Heart left ventricle (tissue), 16 donors: ENCODE results near the gene DDX39B. TPM values are rescaled to one million over a fixed set of nuclear protein-coding genes. Genes with fewer than 3 reads are reported as not detected.

ENCODE experiments used
- ATAC-seq, 4 donors: fragments of 200-7000 bp; cut with Tn5 transposase; one replicate each; pipeline ENCODE4 v1.9.1; 2020 to 2022; ENCODE audit warnings: moderate library complexity in 4 of 4, mild to moderate bottlenecking in 3 of 4, moderate number of reproducible peaks in 1 of 4
- DNase-seq, 5 donors: peaks; one replicate each; pipeline ENCODE4 v3.0.0-alpha.2; 2020
- H3K27ac ChIP-seq, 12 donors: fragments of 200-600 bp; sonication (generic) in 4 of 12; one replicate each; pipeline versions ENCODE4 v1.5.0 to v1.8.0; 2016 to 2022; ENCODE audit warnings: mild to moderate bottlenecking in 2 of 12
- H3K27me3 ChIP-seq, 9 donors: fragments of 200-600 bp; sonication (generic) in 2 of 9; one replicate each; pipeline versions ENCODE4 v1.5.1 to v1.8.0; 2016 to 2022; ENCODE audit warnings: mild to moderate bottlenecking in 3 of 9
- H3K36me3 ChIP-seq, 9 donors: fragments of 200-600 bp; sonication (generic) in 2 of 9; one replicate each; pipeline versions ENCODE4 v1.5.0 to v1.8.0; 2018 to 2022; ENCODE audit warnings: mild to moderate bottlenecking in 2 of 9
- H3K4me1 ChIP-seq, 12 donors: fragments of 200-600 bp; sonication (generic) in 4 of 12; one replicate each; pipeline versions ENCODE4 v1.5.0 to v1.8.0; 2016 to 2022; ENCODE audit warnings: mild to moderate bottlenecking in 3 of 12
- H3K4me3 ChIP-seq, 12 donors: fragments of 200-600 bp; sonication (generic) in 4 of 12; one replicate each; pipeline versions ENCODE4 v1.5.0 to v1.8.0; 2017 to 2022; ENCODE audit warnings: mild to moderate bottlenecking in 9 of 12, moderate library complexity in 4 of 12
- H3K9me3 ChIP-seq, 12 donors: fragments of 200-600 bp; sonication (generic) in 4 of 12; one replicate each; pipeline versions ENCODE4 v1.5.0 to v1.8.0; 2016 to 2022; ENCODE audit warnings: mild to moderate bottlenecking in 1 of 12
- POLR2A ChIP-seq, 2 donors: fragments of 450-650 bp; IDR thresholded peaks; one replicate each; pipeline ENCODE4 v1.6.1; 2017; ENCODE audit warnings: antibody characterized with exemption in 2 of 2, mild to moderate bottlenecking in 2 of 2, moderate library complexity in 2 of 2
- WGBS, 4 donors: extraction: QIAGEN DNeasy Blood & Tissue Kit in 2 of 4; methylation state at CpG; one replicate each; pipeline versions ENCODE4 v1.1.5 to v1.1.7; 2013 to 2018; 5-methylcytosine and 5-hydroxymethylcytosine counted together
- intact Hi-C, 10 donors: fragments of 100-400 bp; cut with DNase I; formaldehyde crosslinking; loops; one replicate each; pipeline versions ENCODE4 v1.11.1 to v1.14.2; 2022
- polyA plus RNA-seq, 2 donors: library from polyadenylated mRNA; stranded (reverse); fragments of 200-250 nt; gene quantifications; one replicate each; pipeline ENCODE4 v1.2.3, GENCODE V29; 2013
- total RNA-seq, 9 donors: library from RNA; depleted of rRNA in 2 of 9; stranded (reverse); fragments of >200 nt in 2 of 9; fragmentation: NEBNext Ultra II Directional in 3 of 9; extraction: Animal tissue kit (Norgen Biotek cat#: 25700) in 3 of 9; gene quantifications; one replicate each; pipeline versions ENCODE4 v1.1.0 to v1.2.4, GENCODE V29; 2016 to 2023
- TF ChIP-seq, protein P1 (sequence below), 12 donors: fragments of 200-600 bp; sonication (generic) in 4 of 12; IDR thresholded peaks; one replicate each; pipeline versions ENCODE4 v1.5.0 to v1.8.0; 2018 to 2022; ENCODE audit warnings: antibody characterized with exemption in 12 of 12, mild to moderate bottlenecking in 5 of 12
- donor health status: ischemic (EF 13 %, LVEDD 7.1; RV severe dilation, severe dysfunction).
- donor health status: healthy with polysubstance abuse.
- donor health status: DM: no; HTN: yes; CAD: no.
- donor health status: DM: no; HTN: no; CAD: no.
- donor health status: ischemic (EF 25% LVEDD 6.9; RV normal size, moderate dysfunction).
- donor health status: ischemic (EF 25% LVEDD 5.7; RV mildly dilated, moderate dysfunction).
- donor health status: healthy.
- donor health status: DM: yes; HTN: yes; CAD: no.
- donor health status: ischemic (EF 35%, LVEDD 5.7; RV mildly dilated, moderate dysfunction).
- donor health status: nonischemic (EF 11% LVEDD 7.7; RV severe dilation, severe dysfunction).
- donor health status: DM: yes; HTN: yes; CAD: no.
- donor health status: PGD.
- donor health status: ischemic (EF 29% LVEDD 5.4; RV normal size, mild dysfunction).
- donor health status: nonischemic (EF 23%, LVEDD 6.1; RV moderate dilation, normal function).

The DDX39B gene
- total and polyA plus RNA-seq, 11 donors = 122 to 209 (median 164) TPM

DNA sequence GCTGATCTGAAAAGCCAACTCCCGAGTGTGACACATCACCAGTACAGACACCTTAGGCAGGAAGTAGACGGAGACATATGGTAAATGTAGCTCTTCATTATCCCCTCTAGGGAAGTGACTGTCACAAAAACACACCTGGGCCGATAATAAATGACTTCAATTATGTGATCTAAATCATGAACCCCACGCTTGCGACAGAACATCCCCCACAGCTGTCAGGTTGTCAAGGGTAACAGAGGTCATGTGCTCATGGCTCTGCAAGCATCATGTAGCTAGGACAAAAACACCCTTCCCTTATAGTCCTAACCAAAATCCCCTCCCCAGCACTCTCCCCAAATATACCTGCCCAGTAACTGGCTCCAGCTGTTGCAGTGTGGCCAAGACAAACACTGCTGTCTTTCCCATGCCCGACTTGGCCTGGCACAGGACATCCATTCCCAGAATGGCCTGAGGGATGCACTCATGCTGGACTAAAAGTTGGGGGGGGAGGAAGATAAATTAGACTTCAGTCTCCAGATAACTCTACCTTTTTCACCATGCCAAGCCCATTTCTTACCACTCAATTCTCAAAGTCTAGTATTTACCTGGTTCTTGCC lies 2.9 kb downstream of the DDX39B start:
- intact Hi-C loops = loop anchor here in 1 of 10 donors (5.0 kb wide), 1 partner anchor 42 kb away; the partner anchor contains the start of gene MICB
- ATAC-seq (no peak), DNase-seq (no peak)
- Histone ChIP-seq H3K4me3 (peak overlapping the region in 5 of 12 donors; percentile 61 to 92 (median 77)), H3K4me1 (peaks cover 3 to 49% (median 32%) of the 10 kb centered on the region in 12 donors), H3K36me3 (peaks cover 2 to 67% (median 65%) of the 10 kb centered on the region in 9 donors), H3K27ac (peak overlapping the region in 2 of 12 donors; percentile 27 to 46), H3K27me3 (no peaks in the 10 kb centered on the region), H3K9me3 (no peaks in the 10 kb centered on the region)
- no peak for TF ChIP-seq POLR2A (IDR thresholded peaks at IDR 0.05)
- TF ChIP-seq, protein P1, sequence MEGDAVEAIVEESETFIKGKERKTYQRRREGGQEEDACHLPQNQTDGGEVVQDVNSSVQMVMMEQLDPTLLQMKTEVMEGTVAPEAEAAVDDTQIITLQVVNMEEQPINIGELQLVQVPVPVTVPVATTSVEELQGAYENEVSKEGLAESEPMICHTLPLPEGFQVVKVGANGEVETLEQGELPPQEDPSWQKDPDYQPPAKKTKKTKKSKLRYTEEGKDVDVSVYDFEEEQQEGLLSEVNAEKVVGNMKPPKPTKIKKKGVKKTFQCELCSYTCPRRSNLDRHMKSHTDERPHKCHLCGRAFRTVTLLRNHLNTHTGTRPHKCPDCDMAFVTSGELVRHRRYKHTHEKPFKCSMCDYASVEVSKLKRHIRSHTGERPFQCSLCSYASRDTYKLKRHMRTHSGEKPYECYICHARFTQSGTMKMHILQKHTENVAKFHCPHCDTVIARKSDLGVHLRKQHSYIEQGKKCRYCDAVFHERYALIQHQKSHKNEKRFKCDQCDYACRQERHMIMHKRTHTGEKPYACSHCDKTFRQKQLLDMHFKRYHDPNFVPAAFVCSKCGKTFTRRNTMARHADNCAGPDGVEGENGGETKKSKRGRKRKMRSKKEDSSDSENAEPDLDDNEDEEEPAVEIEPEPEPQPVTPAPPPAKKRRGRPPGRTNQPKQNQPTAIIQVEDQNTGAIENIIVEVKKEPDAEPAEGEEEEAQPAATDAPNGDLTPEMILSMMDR (IDR thresholded peaks at IDR 0.05) = no peak
- 51 to 56% (median 54%) methylated on average over 6 of the region's 6 CpGs for WGBS, 4 donors

DNA sequence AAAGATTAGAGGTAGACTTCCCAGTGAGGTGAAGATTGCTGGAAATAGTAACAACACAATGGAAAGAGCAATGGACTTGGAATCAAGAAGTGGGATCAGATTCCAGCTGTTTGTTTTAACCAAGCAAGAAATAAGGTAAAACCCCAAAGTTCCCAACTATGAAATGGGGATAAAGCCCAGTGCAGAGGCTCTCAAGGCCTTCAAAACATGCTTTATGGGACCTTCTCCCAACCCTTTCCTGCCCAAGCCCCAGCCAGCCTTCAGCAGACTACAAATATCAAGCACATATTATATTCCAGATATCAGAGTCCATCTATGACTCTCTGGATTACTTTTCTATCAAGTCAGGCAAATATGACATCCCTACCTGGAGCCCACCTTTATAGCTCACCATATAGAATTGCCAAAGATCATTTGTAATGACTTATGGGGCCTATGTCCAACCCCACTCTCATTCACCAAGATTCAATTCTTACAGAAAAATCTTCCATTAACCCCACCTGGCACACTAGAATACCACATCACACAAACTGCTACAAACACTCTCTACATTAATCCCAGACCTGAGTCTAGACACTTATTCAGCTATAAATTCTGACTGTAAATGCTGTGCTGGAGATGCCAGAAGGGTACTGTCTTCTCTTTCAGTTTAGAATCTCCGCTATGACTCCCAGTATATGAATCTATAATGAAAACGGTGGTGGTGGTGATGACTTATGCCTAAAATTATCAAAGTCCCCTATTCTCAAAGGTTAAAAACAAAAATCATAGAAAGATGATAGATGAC lies 6.1 kb downstream of the DDX39B start:
- no peak overlapping the region for H3K4me3 ChIP-seq
- DNase-seq (no peak), ATAC-seq (no peak)
- WGBS, 4 donors = 29 to 66% (median 36%) methylated on average over 2 of the region's 2 CpGs
- H3K9me3 ChIP-seq = no peaks in the 10 kb centered on the region
- H3K27ac ChIP-seq = no peak overlapping the region
- intact Hi-C loops = loop anchor here in 1 of 10 donors (5.0 kb wide), 1 partner anchor 38 kb away; the partner anchor contains the start of gene MICB
- no peaks in the 10 kb centered on the region for H3K27me3 ChIP-seq
- H3K36me3 ChIP-seq = peaks cover 2 to 99% (median 97%) of the 10 kb centered on the region in 9 donors
- peaks cover 3 to 36% (median 26%) of the 10 kb centered on the region in 12 donors for H3K4me1 ChIP-seq
- TF ChIP-seq, protein P1 (IDR thresholded peaks at IDR 0.05) = no peak
- no peak for TF ChIP-seq POLR2A (IDR thresholded peaks at IDR 0.05)

DNA sequence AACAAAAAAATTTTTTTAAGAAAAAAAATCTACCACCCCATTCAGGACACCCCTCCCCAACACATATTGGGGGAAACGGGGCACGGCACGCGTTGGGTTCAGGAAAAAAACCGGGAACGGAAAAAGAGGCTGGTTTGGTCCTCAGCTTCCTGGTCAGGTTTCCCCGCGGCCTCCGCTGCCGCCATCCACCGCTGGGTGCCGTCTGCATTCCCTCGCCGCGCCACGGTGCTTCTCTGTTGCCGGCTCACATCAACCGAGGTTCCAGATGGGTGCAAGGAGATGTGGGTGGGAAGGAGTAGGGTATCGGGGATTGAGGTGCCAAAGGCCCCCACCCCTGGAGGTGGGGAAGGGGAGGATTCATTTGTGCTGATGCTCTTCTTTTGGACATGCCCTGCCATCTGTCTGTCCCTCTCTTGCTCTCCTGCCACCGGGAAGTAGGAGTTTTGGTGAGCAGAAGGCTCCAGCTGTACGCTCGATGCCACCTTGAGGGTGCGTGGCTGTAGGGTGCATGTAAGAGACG lies 7.2 kb downstream of the DDX39B start:
- 88 to 91% (median 89%) methylated on average over 24 of the region's 24 CpGs for WGBS, 4 donors
- H3K4me1 ChIP-seq = peaks cover 0 to 25% (median 15%) of the 10 kb centered on the region in 12 donors
- H3K27me3 ChIP-seq = no peaks in the 10 kb centered on the region
- TF ChIP-seq, protein P1 (IDR thresholded peaks at IDR 0.05) = no peak
- no peak for TF ChIP-seq POLR2A (IDR thresholded peaks at IDR 0.05)
- H3K4me3 ChIP-seq = no peak overlapping the region
- DNase-seq (no peak), ATAC-seq (no peak)
- no peak overlapping the region for H3K27ac ChIP-seq
- H3K36me3 ChIP-seq = peaks cover 2 to 100% (median 100%) of the 10 kb centered on the region in 9 donors
- intact Hi-C loops = loop anchor here in 2 of 10 donors (5.0 kb wide), 2 partner anchors 37 to 42 kb away; partner anchors contain the start of gene MICB (in 1 of the 2)
- no peaks in the 10 kb centered on the region for H3K9me3 ChIP-seq

DNA sequence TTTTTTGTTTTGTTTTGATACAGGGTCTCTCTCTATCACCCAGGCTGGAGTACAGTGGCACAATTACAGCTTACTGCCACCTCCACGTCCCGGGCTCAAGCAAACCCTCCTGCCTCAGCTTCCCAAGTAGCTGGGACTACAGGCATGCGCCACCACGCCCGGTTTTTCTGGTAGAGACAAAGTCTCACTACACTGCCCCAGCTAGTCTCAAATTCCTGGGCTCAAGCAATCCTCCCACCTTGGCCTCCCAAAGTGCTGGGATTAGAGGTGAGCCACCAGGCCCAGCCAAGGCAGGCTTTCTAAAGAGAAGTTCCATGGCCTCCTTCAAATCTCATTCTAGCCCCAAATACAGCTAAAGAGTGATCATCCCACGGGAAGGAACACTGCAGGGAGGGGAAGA lies 7.8 kb downstream of the DDX39B start:
- peaks cover 2 to 98% (median 97%) of the 10 kb centered on the region in 9 donors for H3K36me3 ChIP-seq
- H3K27ac ChIP-seq = no peak overlapping the region
- no peak overlapping the region for H3K4me3 ChIP-seq
- intact Hi-C loops = loop anchor here in 1 of 10 donors (5.0 kb wide), 1 partner anchor 42 kb away; no protein-coding TSS in a partner anchor
- 90 to 96% (median 91%) methylated on average over 6 of the region's 6 CpGs for WGBS, 4 donors
- no peaks in the 10 kb centered on the region for H3K9me3 ChIP-seq
- no peak for TF ChIP-seq POLR2A (IDR thresholded peaks at IDR 0.05)
- TF ChIP-seq, protein P1 (IDR thresholded peaks at IDR 0.05) = no peak
- no peaks in the 10 kb centered on the region for H3K27me3 ChIP-seq
- H3K4me1 ChIP-seq = peaks cover 0 to 19% (median 9%) of the 10 kb centered on the region in 12 donors
- ATAC-seq (no peak), DNase-seq (no peak)
